Measurements from ENCODE around the gene NOC4L. TPM values are rescaled to one million over a fixed set of nuclear protein-coding genes. Genes with fewer than 3 reads are reported as not detected.

NOC4L gene
- polyA plus RNA-seq, 1 donor (not counting 4 experiments of a cell fraction or from before 2014, with no cell fraction given), result 3.7 TPM

GRCh38 chr12:132171293-132171967 lies 27.2 kb downstream of the NOC4L start:
- Histone ChIP-seq H3K4me2 (ENCODE audit: control insufficient read depth, extremely low read depth, insufficient read depth, low read depth, low read length) (no peak overlapping the region), H3K27ac (ENCODE audit: control insufficient read depth, insufficient read depth, low read length) (no peak overlapping the region), H3K36me3 (ENCODE audit: control insufficient read depth in 2 of 2, extremely low read depth in 1 of 2, insufficient read depth in 2 of 2, low read length in 2 of 2) (no peaks in the 10 kb centered on the region), H4K20me1 (ENCODE audit: control insufficient read depth, extremely low read depth, insufficient read depth, low read length) (peaks cover 2% of the 10 kb centered on the region), H3K79me2 (ENCODE audit: control insufficient read depth, insufficient read depth, low read length) (no peaks in the 10 kb centered on the region), H2AFZ (ENCODE audit: control insufficient read depth, low read length) (no peak overlapping the region), H3K9me1 (ENCODE audit: control insufficient read depth, extremely low read depth, insufficient read depth, low read length) (no peaks in the 10 kb centered on the region), H3K9me3 (ENCODE audit: control insufficient read depth, low read depth, low read length) (no peaks in the 10 kb centered on the region), H3K4me1 (ENCODE audit: control insufficient read depth, extremely low read depth, insufficient read depth, low read length) (no peaks in the 10 kb centered on the region), H3K9ac (ENCODE audit: control insufficient read depth, extremely low read depth, insufficient read depth, low read length) (no peak overlapping the region), H3K27me3 (ENCODE audit: control insufficient read depth, extremely low read depth, insufficient read depth, low read length) (peaks cover 26% of the 10 kb centered on the region), H3K4me3 (ENCODE audit: control insufficient read depth in 2 of 3, extremely low read depth in 1 of 3, insufficient read depth in 2 of 3, low read depth in 1 of 3, low read length in 3 of 3) (no peak overlapping the region)
- dilution Hi-C loops (cut with MboI; ENCODE audit: extremely low pct_ligation_motif_present, low sequenced_read_pairs), result no loop called here
- DNase-seq (ENCODE audit: low read depth, low spot score), result no peak
- TF ChIP-seq EZH2 (IDR thresholded peaks at IDR 0.05; ENCODE audit: low read length) (no peak), CTCF (optimal IDR thresholded peaks at IDR 0.05 in 1 of 3, IDR thresholded peaks at IDR 0.05 in 1 of 3, conservative IDR thresholded peaks at IDR 0.05 in 1 of 3; ENCODE audit: extremely low read depth in 1 of 3, insufficient read depth in 2 of 3, low read length in 3 of 3) (no peak)
- no peak for FAIRE-seq

- FAIRE-seq (no peak), DNase-seq (ENCODE audit: low read depth, low spot score) (no peak)
- Histone ChIP-seq H3K9ac (ENCODE audit: control insufficient read depth, extremely low read depth, insufficient read depth, low read length) (no peak overlapping the region), H3K27ac (ENCODE audit: control insufficient read depth, insufficient read depth, low read length) (no peak overlapping the region), H3K9me3 (ENCODE audit: control insufficient read depth, low read depth, low read length) (no peaks in the 10 kb centered on the region), H3K9me1 (ENCODE audit: control insufficient read depth, extremely low read depth, insufficient read depth, low read length) (no peaks in the 10 kb centered on the region), H3K4me2 (ENCODE audit: control insufficient read depth, extremely low read depth, insufficient read depth, low read depth, low read length) (no peak overlapping the region), H3K27me3 (ENCODE audit: control insufficient read depth, extremely low read depth, insufficient read depth, low read length) (peaks cover 32% of the 10 kb centered on the region), H2AFZ (ENCODE audit: control insufficient read depth, low read length) (no peak overlapping the region), H3K4me1 (ENCODE audit: control insufficient read depth, extremely low read depth, insufficient read depth, low read length) (no peaks in the 10 kb centered on the region), H3K79me2 (ENCODE audit: control insufficient read depth, insufficient read depth, low read length) (no peaks in the 10 kb centered on the region), H4K20me1 (ENCODE audit: control insufficient read depth, extremely low read depth, insufficient read depth, low read length) (peaks cover 2% of the 10 kb centered on the region), H3K36me3 (ENCODE audit: control insufficient read depth in 2 of 2, extremely low read depth in 1 of 2, insufficient read depth in 2 of 2, low read length in 2 of 2) (no peaks in the 10 kb centered on the region), H3K4me3 (ENCODE audit: control insufficient read depth in 2 of 3, extremely low read depth in 1 of 3, insufficient read depth in 2 of 3, low read depth in 1 of 3, low read length in 3 of 3) (no peak overlapping the region)
- TF ChIP-seq EZH2 (IDR thresholded peaks at IDR 0.05; ENCODE audit: low read length), result no peak
- dilution Hi-C loops (cut with MboI; ENCODE audit: extremely low pct_ligation_motif_present, low sequenced_read_pairs), result no loop called here
Measured at GRCh38 chr12:132171968-132172521, 27.8 kb downstream of the NOC4L start.

Data from keratinocyte (primary cell).